Pulmonary artery endothelial cell (primary cell): ENCODE data around the gene ITPRIP. TPM values are rescaled to one million over a fixed set of nuclear protein-coding genes. Genes with fewer than 3 reads are reported as not detected.

ENCODE experiments used
- DNase-seq: peaks from one replicate; pipeline ENCODE4 v3.0.0-alpha.2; 2011; ENCODE audit warnings: low read depth, low spot score
- total RNA-seq: library from RNA; depleted of rRNA; stranded (reverse); fragments of >200 nt; gene quantifications from 2 replicates; pipeline ENCODE4 v1.2.3, GENCODE V29; 2014

Gene ITPRIP
- total RNA-seq, 1 donor from 2014 or later, result 16.6 TPM

DNA sequence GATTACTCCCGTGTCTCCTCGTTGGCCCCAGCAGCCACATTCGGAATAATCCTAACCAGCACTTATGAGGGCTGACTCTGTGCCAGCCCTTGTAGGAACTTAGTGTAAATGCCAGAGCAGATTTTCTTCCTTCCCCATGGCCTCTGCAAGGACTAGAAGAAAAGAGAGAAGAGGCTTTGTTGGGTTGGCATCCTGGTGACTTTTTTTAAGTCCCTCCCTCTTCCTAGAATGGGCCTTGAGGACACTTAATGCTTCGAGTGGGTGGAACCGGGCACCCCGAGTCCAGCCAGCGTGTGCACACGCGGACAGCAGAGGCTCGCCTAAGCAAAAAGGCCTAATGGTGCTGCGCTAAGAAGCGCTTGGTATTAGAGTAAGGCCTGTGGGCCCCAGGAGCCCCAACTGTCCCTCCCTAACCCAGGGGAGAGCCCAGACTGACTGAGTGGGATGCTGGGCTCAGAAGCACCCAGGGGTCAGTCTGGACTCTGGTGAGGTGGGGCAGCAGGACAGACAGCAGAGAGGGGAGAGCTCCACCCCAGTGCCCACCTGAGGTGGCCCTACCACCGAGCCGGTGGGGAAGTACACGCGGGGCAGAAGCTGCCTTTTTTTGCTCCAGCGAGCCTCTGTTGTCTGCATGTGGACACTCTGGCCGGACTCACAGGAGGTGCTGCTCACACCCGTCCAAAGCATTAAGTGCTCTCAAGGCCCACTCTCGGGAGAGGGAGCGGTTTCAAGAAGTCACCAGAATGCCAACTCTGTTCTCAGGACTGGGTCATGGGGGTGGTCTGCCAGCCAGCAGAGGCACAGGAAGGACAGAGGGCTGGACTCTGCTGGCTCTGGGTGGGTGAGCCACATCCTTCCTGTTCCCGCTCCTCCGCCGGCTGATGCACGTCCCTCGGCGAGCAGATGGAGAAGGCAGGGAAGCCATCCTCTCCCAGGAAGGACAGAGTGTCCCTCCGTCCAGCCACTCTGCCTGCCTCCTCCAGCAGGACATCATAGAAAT lies 12.5 kb downstream of the ITPRIP start:
- no peak for DNase-seq

DNA sequence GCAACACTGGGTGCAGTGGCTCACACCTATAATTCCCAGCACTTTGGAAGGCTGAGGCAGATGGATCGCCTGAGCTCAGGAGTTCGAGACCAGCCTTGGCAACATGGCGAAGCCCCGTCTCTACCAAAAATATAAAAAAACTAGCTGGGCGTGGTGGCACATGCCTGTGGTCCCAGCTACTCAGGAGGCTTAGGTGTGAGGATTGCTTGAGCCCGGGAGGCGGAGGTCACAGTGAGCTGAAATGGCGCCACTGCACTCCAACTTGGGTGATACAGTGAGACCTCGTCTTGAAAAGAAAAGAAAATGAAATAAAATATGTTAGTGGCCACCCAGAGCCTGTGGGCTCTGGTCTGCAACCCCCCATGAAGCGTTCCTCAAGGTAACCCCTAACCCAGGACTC lies 13.3 kb downstream of the ITPRIP start:
- DNase-seq, result no peak

DNA sequence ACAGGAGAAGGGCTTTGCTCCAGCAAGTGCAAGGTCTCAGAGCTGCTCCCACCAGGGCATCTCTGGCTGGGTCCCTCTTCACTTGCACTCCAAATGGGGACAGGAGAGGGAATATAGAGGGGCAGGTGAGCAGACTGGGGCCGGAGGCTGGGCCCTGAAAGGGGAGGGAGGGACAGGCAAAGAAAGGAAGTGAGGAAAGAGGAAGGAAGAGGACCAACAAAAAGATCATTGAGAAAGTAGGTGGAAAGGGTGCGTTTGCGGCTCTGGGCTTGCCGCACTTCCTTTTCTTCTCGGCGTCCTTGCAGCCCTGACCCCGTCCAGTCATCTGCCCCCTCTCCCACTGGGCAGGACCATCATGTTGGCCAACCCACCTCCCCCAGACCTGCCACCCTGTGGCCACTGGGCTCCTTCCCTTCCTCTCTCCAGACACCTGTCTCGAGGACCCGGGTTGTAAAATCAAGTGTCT lies 14.0 kb downstream of the ITPRIP start:
- no peak for DNase-seq

DNA sequence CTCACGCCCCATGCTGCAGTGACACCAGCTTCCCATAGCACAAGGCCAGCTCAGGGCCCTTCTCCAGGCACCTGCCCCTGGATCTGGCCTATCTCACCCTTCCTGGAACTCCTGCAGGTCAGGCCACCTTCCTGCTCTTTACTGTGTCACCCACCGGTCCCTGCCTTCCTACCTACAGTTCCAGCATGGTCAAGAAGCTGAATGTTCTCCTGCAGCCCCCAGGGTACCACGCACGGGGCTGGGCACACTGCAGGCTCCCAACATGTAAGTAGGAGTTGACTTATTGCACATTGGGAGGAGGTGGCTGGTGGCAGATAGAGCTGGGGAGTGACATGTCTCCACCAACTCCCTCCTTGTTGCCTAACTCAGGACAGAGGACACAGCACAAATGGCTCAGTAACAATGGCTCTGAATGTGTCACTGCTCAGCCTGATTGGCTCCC lies 14.5 kb downstream of the ITPRIP start:
- DNase-seq, result no peak

DNA sequence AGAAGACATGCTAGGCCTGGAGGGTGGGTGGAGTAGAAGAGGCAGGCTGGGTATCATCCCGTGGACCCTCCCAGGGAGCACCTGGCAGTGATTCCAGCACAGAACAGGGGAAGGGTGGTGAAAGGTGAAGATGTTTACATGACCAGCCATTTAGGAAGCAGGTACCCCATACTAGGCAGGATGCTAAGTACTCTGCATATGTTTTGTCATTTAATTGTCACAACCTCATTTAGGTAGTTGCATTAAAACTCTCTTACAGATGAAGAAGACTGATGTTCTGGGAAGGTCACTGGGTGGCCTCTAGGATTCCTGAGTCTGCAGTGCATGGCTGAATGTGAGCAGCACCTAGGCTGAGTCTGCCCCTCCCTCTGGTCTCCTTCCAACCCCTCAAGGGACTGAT lies 15.2 kb downstream of the ITPRIP start:
- DNase-seq, result no peak

DNA sequence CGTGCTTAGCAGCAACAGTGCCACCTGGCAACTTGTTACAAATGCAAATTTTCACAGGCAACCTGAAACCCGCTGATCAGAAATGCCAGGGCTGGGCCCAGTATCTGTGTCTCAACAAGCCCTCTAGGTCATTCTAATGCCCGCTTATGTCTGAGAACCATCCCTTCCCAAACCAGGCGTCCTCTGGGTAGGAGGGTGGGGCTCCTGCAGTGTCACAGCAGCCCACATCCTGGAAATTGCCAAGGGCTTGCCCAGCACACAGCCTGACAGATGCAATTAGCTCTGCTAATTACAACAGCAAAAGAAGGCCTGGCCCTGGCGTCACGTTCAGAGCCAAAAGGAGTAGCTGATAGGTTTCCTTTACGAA lies 15.9 kb downstream of the ITPRIP start:
- DNase-seq, result no peak

DNA sequence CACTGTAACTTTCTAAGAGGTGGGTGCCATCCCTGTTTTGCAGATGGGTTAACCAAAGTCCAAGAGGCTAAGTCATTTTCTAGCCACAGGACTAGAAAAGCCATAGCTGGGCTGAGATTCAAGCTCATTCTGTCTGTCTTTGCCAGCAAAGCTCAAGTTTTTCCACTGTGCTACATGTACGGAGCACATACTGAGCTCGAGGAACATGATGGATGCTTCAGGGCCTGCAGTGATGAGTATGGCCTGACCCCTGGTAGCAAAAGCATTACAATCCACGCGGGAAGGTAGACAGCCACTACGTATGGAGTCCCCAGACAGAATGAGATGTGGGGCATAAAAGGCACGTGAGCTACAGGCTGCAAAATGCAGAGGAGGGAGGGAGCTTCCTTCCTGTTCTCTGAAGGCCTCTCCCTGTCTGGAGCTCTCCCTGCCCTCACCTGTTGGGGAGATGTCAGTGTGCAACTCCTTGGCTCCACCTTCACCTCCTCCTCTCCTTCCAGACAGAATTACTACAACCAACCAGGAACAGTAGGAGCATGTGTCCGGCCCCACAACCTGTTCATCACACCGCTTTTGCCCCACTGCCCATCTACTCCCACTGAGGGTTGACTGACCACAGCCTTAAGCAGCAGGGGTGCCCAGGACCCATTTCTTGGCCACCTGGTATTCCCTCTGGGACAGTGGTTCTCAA lies 16.4 kb downstream of the ITPRIP start:
- DNase-seq, result no peak

DNA sequence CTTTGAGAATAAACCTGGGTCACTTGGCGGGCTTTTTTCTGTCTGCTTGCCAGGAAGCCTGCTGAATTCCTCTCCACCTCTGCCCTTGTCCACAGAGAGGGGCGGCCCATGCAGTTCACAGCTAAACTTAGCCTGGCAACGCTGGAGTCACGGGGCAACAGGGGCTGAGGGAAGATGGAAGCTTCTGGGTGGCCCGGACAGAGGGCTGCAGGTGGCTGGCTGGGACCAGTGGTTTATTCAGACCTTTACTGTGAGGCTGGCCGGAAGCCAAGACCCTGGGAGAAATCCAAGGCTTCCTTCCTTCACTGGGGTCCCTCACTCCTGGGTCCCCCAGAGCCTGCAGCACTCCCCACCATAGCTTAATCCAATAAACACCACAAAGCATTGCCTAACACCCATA lies 17.0 kb downstream of the ITPRIP start:
- DNase-seq, result no peak

DNA sequence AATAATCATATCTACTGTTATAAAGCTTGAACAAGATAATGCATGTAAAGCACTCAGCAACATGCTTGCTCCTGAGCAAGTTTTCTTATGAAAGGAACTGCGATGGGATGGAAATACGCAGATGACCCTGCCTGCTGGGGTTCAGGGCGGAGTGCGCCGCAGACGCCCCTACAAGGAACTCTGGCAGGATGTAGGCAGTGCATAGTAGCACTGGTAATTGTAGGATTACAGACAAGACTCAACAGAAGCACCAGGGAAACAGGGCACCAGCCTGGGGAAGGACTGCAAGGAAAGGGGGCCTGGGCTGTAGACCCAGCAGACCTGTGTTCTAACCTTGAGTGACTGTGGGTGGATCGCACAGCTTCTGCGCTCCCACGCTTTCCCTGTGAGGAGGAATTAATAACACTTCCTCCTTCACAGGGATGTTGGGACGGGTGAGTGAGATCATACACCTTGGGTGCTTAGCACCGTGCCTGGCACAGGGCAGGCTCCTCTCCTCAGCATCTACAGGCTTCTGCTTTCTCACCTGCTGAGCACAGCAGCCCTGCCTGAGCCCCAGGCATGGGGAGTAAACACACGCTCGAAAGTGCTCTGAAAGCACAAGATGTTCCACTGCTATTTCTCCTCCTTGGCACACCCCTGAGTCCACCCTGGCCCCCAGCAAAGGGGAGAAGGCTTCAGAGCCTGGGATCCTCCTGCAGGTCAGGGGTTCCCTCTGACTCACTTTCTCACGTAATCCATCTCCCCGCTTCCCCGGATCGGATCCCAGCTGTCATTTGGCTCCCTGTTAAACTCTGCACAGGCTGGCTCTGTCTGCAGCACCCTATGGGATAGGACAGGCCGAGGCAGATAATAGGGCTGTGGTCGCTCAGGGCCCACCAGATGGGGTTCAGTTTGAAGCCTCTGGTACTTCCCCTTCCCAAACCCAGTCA lies 19.2 kb downstream of the ITPRIP start:
- DNase-seq, result no peak

DNA sequence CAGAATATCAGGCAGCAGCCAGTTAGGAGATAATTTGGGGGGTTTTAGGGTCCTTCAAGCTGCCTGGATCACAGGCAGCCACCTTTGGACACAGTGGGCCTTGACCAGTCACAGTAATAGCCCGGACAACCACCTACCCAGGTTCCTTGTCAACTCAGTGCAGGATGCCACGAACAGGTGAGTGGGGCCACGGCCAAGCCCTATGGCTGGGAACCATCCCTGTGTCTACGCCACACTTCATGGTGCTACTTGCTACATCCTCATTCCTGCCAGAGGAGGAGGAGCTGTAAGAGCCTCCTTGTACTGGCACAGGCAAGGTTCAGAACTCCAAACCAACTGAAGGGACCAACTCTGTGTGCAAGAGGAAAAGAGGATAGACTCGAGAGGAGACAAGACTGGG lies 19.9 kb downstream of the ITPRIP start:
- DNase-seq, result no peak

DNA sequence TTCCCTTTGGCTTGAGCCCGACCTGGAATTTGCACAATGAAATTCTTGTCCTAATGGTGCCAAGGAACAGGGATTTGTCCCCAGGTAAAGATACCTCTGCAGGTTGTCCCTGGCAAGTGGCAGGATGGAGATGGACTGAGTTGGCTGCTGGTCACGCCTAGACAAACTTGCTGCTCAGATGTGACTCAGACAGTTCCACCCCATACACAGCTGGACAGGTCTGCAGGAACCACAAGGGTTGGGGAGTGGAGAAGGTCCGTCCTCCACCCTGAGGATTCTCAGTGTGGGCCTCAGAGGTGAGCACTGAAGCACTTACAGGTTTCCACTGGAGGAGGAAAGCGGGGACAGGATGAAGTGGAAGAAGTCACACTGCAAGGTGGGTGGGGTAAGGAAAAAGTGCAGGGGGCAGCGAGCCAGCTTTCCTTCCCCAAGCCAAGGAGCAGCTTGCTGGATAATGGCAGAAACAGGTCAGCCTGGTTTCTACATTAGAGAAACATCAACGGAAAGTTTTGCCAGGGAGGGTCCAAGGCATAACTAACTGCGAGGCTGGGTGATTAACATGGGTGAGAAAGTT lies 20.5 kb downstream of the ITPRIP start:
- no peak for DNase-seq

DNA sequence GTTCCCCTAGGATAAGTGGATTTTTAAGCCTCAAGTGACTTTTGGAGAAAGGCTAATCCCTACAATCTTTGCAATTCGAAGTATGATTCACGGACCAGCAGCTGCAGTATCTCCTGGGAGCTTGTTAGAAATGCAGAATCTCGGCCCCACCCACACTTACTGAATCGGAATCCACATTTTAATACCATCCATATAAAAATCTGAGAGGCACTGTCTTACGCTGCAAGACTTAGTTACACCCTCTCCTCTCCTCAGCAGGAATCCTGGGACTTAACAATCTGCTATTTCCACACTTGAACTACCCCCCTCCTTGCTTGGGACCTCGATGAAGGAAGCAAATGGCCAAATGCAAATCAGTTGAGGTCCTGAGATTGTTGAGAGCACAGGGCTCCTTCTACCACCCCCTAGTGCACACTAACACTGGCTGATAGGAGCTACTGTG lies 21.0 kb downstream of the ITPRIP start:
- DNase-seq, result no peak

DNA sequence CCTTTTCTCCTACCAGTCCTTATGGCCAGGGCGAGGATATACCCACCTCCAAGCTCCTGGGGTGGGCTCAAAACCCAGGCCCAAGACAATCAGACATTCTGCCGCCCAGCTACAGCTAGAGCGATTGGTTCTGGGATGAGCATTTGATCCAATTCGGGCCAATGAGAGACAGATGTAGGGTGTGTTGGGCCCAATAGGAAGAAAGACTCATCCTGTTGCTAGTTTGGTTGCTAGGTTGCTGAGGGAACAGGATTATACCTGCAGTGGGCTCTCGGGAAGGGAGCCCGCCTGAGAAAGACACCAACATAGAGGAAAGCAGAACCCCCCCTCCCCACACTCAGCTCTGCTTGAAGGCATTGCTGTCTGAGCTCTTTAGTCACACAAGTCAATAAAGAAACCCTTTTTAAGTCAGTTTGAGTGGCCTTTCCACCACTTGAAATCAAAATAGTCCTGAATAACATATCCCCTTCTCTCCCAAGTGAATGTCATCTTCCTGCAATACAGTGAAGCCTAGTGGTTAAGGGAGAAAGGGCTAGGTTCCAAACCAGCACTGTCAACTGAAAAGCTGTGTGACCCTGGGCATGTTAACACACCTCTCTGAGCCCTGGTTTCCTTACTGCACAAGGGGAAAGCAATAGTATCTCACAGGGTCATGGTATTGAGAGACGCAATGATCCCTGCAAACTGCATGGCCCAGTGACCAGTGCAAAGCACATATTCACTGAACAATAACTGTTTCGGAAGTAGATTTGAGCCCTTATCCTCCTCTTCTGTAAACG lies 21.8 kb downstream of the ITPRIP start:
- no peak for DNase-seq

DNA sequence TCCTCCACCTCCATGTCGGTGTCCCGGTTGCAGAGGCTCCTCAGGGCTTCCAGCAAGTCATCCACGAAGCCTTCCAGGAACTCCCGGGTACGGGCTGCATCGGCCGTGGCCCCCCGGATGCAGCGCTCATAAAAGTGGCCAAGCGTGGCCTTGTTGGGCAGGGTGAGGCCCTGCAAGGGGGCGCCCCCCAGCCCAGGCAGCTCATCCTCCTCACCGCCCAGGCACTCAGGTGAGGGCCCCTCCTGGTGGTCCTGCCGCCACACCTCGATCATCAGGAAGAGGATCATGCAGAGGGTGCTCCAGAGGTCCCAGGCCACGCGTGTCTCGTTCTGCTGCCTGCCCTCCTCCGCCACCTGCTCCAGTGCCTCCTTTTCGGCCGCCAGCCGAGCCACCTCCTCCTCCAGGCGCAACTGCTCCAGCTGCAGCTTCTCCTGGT lies 22.8 kb downstream of the ITPRIP start:
- DNase-seq, result no peak

DNA sequence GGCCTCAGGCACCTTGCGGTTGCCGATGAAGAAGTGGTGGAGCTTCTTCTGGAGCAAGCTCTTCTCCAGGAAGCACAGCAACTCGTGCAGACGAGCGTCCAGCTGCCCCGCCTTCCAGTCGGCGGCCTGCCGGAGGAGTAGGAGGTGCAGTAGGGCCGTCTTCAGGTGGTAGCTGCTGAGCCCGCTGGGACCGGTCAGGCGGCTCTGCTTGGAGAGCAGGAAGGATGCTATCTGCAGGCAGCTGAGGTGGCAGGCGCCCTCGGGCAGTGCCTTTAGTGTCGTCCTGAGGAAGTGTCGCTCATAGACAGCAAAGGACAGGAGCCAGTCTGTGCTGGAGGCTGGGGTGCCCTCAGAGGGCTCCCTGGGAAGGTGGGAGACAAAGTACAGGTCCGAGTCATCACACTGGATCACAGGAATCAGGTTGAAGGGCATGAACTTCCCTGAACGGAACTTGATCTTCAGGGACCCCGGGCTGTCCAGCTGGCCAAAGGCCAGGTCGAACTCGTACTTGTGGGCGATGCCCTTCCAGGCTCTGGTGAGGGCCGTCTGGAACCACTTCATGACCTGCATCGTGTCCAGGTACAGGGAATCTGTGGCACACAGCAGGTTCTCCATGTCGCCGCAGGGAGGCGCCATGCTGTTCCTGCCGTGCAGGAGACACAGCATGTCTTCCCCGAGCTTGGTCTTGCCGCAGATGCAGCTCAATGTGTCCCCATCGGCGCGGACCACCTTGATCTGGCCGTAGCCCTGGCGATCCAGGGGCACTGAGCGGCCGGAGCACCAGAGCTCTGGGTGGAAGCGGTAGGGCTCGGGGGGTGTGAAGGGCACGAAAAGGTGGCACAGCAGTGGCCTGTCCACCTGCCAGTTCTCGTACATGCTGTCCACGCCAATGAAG lies 23.4 kb downstream of the ITPRIP start:
- no peak for DNase-seq

DNA sequence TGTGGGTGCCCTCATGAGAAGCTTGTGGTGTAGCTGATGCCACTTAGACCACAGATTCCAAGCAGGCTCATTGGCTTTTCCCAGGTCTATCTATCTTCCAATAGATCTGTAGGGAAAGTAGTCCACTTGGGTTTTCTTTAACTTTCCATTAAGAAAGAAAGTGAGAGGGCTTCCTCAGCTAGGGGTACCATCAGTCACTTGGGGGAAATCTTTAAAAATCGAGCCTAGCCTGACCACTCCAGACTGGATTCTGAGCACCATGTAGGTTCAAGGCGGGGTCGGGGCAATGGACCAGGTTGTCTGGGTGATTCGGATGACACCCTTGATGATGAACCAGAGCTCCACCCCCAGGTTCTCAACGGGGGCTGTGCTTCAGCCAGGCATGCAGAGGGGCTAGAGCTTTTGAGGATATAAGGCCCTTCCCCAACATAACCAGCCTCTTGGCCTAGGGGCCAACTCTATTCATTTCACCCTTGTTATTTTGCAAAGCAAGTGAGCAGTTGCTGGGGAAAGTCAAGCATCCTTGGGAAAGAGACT lies 27.0 kb downstream of the ITPRIP start:
- DNase-seq, result no peak

DNA sequence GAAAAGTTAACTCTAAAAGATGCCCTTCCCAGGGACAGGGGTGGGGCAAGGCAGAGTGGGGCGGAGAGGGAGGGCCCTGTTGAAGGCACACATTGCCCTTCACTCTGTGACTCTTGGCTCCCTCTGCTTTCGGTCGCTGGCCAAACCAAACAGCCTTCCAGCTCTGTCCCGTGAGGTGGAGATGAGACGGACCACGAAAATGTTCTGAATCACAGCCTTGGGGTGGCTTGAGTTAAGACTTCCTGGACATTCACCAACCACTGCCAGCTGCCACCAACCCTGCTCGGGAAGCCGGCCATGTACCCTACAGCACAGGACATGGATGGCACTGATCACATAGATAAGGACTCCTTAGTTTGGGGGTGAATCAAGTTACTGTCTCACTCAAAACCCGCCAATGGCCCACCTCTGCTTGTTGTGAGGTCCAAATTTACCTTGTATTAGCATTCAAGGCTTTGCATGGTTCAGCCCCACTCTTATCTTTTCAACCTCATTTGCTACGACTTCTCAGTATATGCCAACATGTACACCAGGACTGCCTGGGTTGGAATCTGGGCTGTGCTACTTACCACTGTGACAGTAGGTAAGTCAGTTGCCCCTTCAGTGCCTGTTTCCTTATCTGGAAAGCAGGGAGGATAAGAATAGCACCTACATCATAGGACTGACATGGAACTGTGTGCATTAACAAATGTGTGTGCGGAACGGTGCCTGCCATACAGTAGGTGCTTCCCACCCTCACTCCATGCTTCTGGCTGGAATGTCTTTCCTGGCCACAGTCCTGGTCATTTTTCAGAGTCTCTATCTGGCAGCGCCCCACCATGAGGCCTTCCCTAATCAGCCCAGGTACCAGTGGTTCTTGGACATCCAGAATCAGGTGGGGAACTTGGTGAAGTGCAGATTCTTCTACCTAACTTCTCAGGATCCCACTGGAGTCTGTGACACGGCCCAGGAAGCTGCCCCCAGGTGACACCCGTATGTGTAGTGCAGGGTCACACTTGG lies 28.0 kb downstream of the ITPRIP start:
- DNase-seq, result no peak
